Activated T-cell treated with anti-CD3 and anti-CD28 coated beads, Interleukin-2, amount 50 U/mL, for 1 hour (primary cell): ENCODE measurements around the gene RAB6B.

Experiments used
- DNase-seq: peaks from one replicate; pipeline ENCODE4 v3.0.0-alpha.2; 2020

Gene RAB6B

DNA sequence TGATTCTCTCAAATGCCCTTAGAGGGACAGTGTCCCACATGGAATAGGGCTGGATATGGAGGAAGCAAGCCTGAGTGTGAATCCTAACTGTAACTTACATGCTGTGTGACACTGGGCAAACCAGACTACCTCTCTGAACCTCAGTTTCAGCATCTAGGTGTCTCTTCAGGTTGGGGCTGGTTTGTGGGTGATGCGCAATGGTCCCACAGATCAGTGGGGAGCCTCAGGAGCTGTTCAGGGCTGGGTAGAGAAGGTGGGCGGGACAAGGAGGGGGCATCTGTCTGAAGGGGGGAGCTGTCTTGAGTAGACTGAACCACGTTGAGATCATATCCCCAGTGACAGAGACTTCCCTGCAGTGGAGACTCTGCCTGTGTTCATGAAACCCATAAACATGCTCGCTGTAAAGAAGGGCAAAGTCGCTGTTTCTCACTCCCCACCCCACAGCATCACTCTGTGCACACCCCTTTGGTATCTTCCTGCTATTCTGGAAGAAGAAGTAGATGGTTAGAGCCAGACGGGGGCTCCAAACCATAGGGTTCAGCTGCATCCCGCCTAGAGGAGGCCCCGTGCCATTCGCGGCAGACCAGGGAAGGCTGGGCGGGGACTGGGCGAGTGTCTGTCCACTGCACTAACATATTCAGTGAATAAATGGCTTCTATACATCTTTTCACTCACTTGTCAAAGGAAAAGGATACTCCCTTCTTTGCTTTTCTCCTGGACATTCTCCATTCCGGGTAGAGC is 61.6 kb downstream of the RAB6B start:
- DNase-seq: no peak

DNA sequence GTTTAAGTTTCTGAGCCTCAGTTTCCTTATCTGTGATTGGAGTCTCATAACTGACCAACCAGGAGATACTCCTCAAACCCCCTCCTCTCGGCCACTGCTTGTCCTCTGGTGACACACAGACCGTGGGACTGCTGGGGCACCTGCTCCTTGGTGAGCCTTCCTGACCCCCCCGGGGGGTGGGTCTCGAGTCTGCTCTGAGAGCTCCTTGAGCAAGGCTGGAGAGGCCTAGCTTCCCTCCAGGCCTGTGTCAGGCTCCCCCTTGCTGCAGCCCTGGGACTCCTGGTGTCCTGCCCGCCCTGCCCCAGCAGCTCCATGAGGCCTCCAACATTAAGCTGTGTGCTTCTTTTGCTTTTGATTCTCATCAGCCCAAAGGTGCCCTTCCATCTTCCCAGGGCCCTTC is 62.4 kb downstream of the RAB6B start:
- no peak for DNase-seq

DNA sequence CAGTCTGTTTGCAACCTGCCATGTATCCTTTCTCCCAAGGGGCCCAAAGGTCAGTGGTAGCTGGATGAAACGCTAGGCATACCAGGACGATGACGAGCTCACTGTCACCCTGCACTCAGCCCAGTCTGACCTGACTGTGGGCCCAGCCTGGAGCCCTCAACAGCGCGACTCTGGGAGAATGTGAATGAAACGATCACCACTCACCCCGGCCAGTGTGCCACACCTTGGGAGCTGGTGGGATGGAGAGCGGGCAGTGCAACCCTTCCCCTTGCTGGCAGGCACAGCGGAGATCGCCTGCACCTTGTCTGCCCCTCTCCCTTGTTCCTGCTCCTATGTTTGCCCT is 62.9 kb downstream of the RAB6B start:
- DNase-seq: no peak

DNA sequence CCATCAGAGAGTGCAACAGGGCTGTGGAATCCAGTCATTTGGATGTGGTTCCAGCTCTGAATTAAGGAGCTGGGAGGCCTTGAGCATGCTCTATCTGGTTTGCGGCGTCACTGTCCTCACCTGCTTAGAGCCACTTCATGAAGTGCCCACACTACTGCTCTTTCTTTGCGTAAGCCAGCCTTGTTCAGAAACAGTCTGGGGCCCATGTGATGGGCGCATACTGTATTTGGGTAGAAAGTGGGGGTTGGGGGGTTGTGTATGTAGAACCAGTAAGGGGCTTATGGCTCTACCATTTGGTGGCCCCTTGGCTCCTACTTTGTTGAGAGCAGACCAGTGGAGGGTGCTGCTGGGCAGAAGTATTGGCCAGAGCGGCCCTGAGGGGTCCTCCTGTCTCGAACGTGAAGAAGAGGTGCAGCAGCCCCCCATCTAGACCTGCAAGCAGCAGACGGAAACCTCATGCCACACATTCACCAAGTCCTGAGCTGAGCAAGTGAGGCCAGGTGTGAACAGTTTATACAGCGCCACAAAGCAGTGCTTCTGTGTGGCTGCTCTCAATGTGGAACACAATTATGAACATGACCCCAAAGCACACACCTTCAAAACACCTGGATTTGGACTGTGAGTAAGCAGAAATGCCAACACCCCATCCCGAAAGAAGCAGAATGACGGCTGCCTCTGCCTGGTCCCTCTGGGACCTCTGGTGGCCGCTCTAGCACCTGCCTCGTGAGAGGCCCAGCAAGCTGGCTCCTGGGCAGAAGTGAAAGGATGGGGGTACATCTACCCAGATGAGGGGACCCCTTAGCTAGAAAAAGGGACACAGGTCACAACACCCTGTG is 63.5 kb downstream of the RAB6B start:
- DNase-seq: no peak

DNA sequence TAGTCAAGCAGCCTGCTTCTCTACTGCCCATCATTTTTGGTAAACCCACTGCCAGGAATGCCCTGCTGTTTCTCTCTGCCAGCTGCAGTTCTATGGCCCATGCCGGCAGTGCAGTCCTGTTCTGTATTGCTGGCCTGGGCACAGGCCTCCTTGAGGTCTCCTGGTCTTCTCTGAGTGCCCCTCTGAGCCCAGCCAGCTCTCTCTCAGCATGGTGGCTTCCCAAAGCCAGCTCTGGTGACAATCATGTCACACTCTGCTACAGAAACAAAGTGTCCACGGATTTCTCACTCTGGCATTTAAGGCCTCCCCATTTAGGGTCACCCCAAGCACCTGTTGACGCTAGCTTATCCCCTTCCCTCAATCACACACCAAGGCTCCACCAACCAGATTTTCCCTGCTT is 65.6 kb downstream of the RAB6B start:
- no peak for DNase-seq

DNA sequence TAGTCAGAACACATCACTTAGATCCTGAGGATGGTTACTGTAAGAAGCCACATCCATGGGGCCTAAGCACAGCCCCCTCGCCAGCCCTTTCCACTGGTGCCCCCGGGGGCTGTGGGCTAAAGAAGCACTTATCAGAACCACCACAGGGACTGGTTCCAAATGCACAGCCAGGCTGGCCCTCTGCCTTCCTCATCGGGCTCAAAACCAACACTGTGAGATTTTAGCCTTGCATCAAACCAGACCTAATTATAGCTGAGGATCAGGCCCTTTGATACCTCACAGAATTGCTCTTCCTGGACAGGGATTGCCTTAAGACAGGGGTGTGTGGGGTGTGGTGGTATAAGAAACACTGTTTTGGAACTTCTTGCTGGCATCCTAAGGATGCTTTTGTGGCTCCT is 66.4 kb downstream of the RAB6B start:
- DNase-seq: no peak

DNA sequence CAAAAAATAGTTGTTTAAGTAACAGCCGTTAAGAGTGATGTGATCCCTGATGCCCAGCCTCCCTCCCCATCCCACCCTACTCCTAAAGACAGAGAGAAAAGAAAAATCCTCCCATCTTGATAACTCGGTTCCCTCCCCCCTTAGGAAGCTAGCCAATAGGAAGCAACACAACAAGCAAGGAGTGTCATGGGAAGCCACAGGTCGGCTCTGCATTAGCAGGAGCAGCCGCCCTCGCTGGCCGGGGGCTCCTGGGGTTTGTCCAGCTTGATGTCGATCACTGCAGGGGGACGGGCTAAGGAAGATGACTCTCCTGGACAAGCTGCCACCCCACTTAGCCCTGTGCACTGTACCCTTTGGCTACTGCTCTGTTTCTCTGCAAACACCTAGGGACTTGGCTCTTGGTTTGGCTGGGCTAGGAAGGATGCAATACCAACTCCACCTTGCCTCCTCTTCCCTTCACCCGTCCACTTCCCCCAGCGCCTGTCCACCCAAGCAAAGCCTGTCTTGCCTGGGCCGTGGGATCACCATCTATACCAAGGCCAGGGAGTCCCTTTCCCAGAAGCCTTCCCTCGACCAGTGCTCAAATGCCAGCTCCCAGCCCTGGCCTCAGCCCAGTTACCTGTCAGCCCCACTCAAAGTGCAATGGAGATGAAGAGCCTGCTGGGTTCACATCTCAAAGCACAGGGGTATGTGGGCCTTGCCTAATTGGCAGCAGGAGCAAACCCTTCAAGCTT is 66.9 kb downstream of the RAB6B start:
- DNase-seq: no peak

DNA sequence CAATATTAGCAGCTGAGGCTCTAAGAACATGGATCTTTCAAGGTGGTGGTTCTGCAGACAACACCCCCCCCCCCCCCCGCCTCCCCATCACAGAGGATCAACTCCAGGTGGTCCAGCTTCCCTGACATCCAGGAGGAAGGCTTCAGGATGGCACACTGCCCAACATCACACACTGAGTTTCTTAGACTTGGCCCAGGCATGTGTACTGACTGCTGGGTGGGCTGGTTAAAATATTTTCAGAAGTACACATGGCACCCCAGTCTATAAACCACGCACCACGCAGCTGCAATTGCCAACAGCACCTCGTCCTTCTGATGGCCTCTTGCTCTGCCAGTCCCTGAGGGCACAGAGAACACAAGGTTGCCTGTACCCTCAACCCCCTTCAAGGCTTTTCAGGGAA is 68.0 kb downstream of the RAB6B start:
- DNase-seq: no peak

DNA sequence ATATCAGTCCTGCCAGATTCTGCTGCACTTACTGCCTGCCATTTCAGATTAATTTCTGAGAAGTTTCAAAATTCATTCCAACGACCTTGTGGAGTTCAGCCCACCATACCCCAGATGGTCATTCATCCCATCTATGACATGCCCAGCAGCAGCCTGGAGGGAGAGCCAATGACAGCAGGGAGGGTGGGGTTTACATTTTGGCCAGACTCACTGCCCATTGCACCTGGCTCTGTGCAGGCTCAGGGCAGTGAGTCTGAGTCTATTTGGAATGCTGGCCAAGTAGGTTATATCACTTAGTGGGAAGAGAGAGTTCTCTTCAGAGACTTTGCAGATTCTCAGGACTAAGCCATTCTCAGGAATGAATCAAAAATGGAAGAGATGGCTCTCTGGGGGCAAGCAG is 68.5 kb downstream of the RAB6B start:
- no peak for DNase-seq

DNA sequence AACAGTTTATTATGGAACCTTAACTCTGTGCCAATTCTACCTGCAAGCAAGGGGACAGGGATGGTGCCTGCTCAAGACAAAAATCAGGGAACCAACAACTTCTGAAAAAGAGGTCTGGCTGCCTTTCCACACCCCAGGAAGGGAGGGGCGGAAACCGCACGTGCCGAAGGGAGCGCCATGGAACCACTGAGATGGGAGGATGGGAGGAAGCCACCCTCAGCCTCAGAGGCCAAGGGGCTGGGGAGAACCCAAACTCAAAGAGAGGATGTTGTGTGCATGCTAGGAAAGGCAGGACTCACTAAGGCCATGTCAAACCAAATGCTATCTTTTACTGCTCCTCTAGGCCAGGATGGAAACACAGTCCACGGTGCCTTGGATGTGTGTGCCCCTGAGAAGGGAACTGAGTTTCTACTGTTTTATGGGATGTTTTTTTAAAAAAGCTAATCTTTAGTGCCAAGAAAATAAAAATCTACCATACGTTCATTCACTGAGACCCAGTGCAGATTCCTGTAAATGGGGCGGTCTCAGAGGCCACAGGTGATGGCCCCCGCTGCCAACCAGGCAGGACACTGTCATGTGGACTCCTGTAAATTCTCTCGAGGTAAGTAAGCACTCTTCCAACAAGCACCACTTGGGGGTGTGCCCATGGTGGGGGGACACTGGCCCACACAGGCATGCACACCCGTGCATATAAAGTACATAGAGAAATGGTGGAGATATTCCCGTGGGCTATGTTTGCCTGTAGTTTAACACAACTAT is 69.5 kb downstream of the RAB6B start:
- DNase-seq: no peak

DNA sequence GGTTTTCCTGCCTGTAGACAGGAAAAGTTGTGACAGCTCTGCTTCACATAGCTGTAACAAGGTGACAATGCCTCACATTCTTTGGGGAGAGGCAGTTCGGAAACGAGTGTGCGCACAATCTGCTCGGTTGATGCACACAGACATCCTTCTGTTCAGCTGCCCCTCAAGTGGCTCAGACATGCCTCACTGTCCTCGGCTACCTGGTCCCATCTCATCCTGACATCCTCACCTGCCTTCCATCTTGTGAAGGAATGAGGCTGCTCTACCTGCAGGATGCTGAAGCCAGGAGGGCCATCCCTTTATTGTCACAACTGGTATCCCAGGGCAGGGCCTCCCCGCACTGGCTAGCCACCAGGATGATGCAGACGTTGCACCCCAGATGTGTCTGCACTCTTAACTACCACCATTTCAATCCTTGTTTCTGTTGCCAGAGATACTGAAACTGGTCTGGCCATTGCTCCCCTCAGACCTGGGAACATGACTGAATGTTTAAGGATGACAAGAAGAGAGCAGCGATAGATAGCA is 70.7 kb downstream of the RAB6B start:
- DNase-seq: no peak

DNA sequence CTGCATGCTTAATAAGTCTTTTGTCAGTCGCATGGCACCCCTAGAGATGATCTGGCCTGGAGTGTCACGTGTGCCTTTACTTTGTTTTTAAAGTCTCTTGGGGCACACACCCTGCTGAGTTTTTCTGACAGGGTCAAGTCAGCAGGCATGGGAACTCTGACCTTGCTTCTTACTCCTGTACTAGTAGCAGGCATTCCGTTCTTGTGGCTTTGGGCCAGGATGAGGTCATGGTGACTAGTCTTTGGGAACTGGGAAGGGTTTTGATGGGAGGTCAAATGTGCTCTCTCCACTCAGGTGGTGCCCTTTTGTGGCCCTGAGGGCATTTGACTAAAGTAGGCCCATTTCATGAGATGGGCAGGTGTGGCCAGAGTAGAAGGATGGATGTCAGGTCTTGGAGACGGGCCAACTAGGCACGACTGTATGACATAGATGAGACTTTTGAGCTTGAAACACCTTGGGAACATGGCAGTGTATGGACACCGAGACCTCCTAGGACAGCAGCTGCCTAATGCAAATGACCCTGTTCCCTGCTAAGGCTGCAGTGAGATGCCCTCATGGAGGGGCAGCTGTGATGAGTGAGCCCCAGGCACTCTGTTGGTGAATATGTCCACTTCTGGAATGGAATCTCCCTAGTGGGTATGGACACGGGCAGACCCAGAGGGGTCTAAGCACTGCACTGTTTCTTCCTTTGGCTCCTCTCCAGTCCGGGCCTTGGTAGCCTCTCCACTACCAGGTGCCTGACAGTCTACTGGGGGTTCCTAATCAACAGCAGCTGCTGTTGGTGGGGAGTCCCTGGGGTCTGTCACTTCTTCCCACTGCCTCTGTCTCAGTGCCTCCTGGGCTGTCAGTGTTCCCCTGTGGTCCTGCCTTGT is 73.7 kb downstream of the RAB6B start:
- DNase-seq: no peak

DNA sequence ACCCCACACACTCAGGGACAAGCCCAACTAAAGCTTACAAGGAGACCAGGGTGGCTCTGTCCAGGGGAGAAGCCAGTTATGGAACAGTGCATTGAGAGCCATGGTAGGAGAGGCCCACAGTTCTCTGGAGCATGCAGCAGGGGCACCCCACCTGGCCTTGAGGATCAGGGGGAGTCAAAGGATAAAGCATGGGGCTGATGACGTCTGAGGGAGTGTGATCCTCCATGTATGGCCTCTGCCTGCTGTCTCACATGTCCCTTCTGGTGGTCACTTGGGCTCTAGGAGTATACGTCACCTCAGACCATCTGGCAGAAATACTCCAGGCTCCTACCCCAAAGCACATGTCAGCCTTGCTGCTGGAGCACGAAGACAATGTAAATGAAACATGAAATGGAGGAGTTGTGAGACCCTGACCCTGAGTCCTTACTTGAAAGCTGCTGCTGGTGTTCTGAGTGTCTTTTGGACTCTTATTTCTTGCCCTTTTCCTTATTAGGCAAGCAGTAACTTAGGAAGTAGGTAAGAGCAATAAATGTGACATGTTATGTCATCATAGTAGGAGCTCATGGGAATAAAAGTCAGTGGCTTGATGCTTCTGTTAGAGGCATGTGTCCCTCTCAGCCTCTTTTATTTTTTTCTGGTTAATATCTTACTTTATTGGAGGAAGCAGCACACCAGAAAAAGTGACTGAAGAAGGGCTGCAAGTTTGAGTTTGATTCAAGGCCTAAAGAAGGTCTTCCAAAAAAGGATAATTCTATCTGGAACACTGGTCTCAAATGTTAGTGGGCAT is 74.6 kb downstream of the RAB6B start:
- no peak for DNase-seq

DNA sequence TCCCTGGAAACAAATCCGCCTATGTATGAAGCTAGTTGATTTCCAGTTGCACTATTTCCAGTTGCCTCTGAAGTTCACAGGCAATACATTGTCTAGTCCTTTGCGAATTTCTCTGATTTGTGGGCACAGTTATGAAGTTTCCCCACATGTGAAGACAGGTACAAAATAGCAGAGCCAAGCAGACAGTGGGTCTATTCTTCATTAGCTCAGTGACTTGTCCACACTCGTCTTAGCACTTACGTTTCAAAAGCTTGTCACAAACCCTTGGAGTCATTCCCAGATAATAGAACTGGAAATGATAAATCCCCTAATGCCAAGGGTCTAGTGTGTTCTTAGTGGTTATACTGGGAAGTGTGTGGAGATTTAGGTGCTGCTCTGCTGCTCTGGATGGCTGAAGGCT is 75.6 kb downstream of the RAB6B start:
- no peak for DNase-seq

DNA sequence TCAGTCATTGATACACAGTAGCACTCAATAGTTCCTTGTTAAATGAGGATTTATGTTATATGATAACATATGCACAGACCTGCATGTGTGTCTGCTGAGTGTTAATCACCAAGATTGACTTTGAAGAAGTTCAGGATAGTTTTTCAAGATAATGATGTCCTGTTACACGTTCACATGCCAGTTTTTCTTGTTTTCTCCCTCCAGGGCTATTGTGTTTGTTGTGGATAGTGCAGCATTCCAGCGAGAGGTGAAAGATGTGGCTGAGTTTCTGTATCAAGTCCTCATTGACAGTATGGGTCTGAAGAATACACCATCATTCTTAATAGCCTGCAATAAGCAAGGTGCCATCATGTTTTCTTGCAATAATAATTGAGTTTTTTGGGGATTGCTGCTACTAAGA is 80.3 kb downstream of the RAB6B start:
- DNase-seq: no peak

DNA sequence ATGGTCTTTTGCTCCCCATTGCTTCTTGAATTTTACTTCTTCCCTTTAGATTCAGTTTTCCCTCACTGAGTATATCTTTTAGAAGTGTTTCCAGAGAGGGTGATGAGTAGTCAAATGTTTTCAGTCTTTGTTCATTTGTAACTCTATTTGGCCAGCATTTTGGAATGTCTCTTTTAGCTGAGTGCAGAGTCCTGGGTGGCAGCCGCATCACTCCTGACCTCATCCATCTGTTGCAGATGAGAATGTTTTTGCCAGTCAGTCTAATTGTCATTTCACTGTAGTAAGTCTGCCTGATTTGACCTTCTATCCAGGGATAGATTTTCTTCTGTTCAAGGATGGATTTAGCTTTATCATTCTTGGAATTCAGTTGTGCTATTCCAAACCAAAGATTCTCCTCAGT is 82.8 kb downstream of the RAB6B start:
- no peak for DNase-seq

DNA sequence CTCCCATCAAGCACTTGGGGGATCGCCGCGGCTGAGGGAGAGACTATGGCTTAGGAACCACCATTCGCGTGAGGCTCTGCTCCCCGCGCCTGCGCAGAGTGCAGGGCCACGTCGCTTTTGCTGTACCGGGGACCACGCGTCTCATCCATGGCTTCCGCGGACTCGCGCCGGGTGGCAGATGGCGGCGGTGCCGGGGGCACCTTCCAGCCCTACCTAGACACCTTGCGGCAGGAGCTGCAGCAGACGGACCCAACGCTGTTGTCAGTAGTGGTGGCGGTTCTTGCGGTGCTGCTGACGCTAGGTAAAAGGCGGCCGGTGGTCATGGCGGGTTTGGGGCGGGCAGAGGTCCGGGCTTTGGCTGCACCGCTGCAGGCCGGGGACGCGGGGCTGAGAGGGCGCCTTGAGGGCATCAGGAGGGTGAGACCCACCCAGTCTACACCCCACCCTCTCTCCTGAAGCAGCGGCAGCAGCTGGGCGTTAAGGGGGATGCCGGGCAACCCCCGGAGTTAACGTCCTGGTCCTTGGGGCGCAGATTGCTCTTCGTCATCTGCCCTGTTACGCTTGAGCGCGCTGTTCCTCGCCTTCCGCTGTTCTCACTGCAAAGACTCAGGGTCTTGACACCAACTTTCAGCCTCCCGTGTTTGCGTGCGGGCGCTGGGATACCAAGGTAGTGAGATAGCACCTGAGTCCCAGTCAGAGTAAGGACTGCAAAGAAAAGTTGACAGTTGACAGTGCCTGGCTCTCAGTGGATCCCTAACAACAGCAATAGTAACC is 89.8 kb downstream of the RAB6B start, which contains the start of gene SRPRB:
Gene SRPRB, plus strand, starts transcription at position 114 of the 774 bp plus-strand sequence. Its CDS starts 34 bp downstream, at position 148.
- DNase-seq: peak; percentile 94

DNA sequence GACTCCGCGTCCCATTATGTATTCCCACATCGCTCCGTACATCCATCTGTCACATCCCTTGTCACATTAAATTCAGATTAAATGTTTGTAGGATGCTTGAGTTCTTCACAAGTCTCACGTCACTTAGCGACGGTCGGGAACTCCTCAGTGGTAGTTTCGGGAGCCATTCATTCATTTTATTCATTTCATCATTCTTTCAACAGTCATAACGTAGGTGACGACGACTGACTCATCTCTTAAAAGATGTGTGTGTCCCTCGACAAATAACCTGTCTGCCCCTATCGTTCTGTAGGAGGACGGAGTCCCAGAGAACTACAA is 90.3 kb downstream of the RAB6B start:
- DNase-seq: no peak

DNA sequence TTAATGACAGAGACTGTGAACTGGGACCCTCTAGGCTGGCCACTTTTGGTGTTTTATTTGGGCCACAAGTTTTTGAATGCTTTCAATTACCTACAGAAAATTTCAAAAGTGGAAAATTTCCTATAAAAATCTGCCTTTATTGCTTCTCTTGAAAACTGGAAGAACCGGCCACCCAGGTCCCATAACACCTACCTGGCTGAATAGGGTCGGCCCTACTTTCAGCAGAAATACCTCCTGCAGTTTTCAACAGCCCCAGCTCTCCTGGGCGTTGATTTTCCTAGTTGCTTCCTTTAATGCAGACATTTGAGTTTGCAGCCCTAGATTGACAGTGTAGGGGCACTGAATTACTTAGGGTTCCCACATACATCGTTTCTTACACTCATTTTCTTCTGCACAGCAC is 90.8 kb downstream of the RAB6B start:
- DNase-seq: no peak

DNA sequence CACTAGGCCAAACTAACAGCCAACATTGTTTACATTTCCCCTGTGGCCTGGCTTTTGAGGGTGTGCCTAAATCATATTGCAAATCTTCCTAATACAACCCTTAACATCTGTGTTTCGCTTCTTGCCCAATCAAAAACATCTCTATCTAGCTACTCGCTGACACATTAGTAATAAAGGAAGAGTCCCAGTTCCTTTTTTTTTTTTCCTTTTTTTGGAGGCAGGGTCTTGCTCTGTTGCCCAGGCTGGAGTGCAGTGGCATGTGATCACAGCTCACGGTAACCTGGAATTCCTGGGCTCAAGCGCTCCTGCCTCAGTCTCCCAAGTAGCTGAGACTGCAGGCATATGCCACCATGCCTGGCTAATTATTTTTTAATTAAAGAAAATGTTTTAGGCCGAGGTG is 92.2 kb downstream of the RAB6B start:
- no peak for DNase-seq
